GM19351 (cell line): ENCODE measurements around the gene PADI2.

ENCODE experiments used
- ATAC-seq: cut with Tn5 transposase; IDR thresholded peaks from one replicate; pipeline ENCODE4 v1.9.1; 2021; ENCODE audit warnings: mild to moderate bottlenecking, moderate library complexity; ENCODE audit not compliant: unreplicated experiment

Gene PADI2

DNA sequence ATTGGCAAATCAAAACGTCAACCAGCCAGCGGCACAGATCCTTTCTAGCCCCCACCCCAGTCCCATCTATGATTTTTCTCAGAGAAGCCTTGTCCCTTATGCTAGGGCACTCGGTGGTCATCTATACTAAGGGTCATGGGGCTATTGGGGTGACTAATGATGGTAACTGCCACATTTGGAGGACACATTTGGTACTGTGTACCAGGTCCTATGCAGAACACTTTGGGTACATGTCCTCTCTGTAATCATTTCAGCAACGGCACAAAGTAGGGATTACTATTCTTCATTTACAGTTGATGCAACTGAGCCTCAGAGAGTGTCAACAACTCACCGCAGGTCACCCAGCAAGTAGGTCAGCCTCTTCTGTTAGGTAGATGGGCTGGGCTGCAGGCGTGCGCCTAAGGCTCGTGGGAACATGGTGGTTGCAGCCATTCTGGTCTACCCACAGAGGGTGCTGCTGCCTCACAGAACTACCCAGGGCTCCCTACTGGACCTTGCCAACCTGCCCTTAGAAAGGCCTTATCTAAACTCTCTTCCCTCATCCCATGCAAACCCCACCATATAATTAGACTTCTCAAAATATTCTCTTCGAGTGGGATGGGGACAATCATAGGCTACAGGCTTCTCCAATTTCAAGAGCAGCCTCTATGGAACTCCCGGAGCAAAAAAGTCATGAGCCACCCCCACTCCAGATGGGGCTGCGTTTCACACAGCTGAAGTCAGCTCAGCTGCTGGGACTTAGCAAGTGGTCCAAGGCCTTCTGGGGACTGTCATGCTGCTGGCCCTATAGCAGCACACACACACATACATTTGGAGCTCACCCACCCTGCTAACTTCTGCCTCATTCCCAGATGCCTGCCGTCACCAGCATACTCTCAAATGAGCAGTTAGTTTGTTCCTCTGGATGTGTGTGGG is 59.6 kb downstream of the PADI2 start:
- peak; percentile 61 for ATAC-seq

DNA sequence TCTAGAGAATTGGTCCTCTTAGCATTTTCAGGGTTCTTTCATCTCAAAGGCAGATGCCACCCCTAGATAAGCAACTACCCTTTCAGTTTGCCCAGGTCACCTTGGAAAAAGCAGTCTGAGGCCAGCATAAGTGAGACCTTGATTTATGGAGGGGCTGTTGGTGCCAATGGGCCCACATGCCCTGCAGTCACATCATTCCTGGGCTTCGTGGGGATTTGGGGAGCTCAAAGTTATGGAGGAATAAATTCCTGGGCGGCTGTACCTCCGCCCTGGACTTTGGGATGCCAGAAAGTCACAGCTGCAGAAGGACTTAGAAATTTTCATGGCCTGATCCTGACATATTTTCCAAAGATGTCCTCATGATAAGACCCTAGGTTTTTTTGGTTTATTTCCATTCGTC is 62.7 kb downstream of the PADI2 start:
- ATAC-seq = no peak

DNA sequence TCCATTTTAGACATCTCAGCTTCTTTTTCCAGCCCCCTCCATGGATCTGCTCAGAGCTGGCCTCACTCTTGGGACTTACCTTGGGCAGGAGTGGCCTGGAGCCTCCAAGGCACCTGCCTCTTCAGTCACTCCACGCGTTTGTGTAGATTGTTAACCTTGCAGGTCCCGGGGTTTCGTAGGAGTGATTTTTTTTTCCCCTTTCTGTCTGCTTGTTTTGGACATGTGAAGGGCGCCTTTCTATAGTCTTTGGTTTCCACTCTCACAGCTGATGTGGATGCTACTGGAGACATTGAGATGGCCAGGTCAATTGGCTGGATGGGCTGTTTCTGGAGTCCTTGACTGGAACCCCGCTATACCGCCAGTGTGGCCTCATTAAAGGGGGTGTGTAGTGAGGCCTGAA is 63.5 kb downstream of the PADI2 start:
- ATAC-seq = no peak

DNA sequence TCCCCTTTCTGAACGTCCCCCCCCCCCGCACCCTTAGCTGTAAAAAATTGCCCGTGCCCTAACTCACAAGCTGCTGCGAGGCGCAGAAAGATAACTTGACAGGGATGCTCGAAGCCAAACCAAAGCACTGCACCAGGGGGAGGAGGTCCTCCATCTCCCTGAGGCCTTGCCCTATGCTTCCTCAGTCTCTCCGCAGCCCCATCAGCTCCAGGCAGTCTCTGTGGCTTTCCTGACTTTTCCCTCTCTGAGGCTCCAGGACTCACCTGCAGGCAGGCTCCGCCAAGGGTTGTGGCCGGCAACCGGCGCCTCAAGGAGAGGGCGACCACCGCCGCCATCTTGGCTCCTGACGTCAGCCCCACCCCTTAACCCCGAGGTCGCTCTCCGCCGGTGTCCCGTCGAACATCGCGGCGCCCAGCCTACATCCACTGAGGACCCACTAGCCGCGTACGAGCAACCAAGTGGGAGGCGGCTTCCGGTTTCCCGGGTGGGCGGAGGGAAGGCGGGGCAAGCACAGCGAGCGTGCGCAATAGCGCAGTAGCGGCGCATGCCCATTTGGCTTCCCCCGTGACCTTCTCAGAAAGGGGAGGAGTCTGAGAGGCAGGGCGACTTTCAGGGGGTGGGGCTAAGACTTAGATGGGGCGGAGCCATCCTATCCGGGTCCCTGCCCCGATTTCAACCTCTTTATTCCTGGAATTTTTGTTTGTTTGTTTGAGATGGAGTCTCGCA is 65.4 kb downstream of the PADI2 start, which contains the start of gene SDHB:
TSS of gene SDHB (minus strand) at position 348 of the 726 bp plus-strand sequence. CDS start at position 335, 13 bp downstream.
- peak; percentile 95 for ATAC-seq

DNA sequence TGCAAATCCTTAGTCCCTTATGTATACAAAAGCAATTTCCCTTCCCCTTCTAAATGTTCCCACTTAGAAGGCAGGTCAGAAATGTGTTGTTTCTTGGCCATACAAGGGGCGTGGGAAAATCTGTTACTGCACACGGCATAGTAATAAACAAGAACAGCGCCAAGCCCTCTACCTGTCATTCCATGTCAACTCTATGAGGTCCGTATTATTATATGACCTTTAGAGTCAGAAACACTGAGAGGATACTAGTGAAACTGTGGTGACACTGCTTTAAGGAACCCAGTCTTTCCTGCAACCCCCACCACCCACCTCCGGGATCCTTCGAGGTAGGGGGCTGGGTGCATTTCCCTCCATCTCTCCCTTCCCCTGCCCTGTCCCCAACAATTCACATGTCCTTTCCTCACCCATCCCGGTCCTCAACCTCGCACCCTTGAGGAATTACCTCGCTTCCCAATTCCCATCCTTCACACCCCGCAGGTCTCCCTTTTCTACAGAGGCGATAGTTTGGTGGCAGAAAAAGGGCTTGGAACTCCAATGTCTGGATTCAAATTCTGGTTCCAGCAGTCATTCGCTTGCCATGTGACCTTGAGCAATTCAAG is 66.1 kb downstream of the PADI2 start:
- ATAC-seq = no peak

DNA sequence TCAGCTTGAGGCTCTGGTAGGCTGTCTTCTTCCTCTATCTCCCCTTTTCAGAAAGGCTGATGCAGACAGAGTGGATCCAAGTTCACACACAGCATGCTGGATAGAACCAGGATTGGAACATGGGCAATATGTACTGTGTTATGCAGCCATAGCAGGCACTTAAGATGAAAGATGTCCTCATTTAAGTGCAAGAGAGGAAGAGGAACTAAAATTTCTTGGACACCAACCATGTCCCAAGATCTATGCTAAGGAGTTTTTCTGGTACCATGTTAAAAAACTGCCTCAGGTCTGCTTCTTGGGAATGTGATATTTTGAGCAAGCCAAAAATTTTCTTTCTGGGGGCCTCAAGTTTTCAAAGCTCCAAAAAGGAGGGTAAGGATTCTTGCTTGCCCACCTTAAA is 66.6 kb downstream of the PADI2 start:
- ATAC-seq = no peak

DNA sequence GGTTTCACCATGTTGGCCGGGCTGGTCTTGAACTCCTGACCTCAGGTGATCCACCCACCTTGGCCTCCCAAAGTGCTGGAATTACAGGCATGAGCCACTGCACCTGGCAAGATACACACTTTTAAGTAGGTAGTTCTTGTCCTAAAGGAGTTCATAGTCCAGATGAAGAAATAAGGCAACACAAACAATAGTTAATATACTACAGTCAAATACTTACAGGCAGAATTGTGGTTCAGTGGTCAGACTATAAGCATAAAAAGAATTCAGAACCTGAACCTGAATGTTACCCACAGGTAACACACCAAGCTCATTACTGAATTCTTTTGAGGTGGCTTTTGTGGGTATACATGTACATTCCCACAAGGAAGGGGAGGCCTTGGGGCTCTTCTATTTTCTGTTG is 67.2 kb downstream of the PADI2 start:
- no peak for ATAC-seq

DNA sequence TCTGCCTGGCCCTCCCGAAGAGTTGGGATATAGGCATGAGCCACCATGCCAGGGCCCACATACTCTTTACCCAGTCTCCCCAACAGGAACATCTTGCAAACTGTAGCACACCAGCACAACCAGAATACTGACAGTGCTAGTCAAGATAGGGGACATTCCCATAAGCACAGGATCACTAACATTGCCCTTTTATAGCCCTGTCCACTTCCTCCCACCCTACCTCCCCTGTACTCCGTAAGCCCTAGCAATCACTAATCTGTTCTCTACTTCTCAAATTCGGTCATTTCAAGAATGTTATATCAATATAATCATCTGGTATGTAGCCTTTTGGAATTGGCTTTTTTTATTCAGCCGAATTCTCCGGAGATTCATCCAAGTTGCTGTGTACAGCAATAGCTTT is 71.3 kb downstream of the PADI2 start:
- no peak for ATAC-seq

DNA sequence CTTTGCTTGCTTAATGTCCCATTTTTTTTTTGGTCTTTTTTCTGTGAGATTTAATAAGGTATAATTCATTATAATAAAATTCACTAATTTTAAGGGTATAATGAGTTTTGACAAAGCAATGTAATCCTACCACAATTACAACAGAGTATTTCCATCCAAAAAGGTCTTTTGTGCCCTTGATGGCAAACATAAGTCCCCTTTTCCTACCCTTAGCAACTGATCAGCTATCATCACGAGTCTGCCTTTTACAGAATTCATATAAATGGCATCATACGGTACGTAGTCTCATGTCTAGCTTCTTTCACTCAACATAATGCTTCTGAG is 73.0 kb downstream of the PADI2 start:
- no peak for ATAC-seq

DNA sequence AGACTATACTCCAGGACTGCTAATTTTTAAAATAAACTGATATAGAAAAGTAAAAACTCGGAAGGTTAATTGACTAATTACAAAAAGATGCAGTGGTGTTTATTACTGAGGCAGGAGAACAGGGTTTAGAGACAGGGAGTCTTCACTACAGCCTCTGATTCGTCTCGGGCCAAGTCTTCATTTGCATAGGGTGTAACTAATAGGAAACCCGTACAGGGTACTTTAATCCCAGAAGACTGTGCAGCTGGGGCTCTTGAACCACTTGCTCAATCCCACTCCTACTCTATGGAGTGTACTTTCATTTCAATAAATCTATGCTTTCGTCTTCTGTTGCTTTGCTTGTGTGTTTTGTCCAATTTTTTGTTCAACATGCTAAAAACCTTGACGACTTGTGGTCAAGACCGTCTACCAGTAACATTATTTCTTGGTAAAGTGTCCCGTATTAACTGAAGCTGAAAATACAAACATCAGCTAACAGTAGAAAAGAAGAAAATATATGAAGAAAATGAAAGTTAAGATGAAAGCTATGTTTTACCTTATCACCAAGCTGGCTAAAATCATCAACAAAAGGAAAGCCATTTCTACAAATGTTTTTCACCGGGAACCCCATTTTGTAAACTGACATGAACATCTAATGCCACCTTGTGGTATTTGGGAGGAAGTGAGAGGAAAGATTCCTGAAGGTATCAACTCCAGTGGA is 73.5 kb downstream of the PADI2 start:
- ATAC-seq = no peak

DNA sequence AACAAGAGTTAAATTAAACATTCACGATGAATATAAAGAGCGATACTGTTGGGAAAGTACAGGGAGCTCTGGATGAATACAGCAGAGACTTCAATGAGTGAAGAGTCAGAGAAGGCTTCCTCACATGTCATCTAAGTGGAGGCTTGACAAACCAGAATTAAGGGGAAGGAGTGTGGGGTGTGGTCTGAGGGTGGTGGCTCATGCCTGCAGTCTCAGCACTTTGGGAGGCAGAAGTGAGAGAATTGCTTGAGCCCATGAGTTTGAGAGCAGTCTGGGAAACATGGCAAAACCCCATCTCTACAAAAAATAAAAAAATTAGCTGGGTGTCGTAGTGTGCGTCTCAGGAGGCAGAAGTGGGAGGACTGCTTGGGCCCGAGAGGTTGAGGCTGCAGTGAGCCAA is 74.1 kb downstream of the PADI2 start:
- no peak for ATAC-seq

DNA sequence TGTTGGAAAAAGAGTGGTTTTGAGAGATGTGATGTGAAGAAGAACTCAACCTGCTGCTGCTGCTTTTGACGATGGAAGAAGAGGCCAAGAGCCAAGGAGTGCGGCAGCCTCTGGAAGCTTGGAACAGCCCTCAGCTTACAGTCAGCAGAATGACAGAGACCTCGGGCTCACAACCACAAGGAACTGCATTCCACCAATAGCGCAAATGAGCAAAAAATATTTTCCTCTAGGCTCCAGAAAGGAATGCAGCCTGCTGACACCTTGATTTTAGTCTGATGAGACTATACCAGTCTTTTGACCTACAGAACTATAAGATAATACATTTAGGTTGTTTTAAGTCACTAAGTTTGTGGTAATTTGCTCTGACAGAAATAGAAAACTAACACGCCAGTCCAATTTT is 75.6 kb downstream of the PADI2 start:
- no peak for ATAC-seq

DNA sequence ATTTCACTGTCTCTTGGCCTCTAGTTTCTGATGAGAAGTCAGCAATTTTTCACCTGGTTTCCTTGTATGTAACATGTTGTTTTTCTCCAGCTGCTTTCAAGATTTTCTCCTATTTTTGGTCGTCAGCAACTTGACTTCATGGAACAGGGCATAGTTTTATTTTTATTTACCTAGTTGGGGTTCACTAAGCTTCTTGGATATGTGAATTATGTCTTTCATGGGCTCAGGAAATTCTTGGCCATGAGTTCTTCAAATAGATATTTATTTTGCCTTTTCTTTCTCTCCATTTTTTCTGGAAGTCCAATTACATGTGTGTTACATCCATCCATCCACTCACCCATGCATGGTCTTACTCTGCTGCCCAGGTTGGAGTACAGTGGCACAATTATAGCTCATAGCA is 79.1 kb downstream of the PADI2 start:
- no peak for ATAC-seq

DNA sequence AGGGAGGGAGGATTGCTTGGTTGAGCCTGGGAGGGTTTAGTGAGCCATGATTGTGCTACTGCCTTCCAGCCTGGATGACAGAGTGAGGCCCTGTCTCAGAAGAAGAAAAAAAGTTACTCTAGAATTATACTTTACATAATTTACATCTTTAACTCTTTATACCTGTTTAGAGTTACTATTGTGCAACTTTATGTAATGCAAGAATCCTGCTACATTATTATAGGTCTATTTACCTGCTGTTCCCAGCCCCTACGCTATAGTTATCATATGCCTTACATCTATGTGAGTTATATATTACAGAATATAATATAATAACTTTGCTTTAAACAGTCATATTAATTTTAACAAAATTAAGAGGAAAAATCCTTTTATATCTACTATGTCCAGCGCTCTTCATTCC is 79.7 kb downstream of the PADI2 start:
- no peak for ATAC-seq

DNA sequence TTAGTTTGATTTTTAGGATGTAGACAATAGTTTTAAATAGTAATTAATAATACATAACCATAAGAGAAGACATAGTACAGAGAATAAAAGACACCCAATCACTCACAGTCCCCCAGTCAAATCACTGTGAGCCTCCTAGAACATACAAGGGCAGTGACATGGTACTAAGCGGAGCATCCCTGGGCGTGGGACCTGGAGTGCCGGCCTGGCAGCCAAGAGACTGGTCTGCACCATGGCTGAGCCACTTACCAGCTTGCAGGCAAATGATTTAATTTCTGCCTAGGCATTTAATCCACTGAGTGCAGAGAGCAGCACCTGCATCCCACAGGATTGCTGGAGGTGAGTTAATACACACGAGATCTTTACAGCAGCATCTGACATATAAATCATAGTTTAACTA is 85.8 kb downstream of the PADI2 start:
- no peak for ATAC-seq

DNA sequence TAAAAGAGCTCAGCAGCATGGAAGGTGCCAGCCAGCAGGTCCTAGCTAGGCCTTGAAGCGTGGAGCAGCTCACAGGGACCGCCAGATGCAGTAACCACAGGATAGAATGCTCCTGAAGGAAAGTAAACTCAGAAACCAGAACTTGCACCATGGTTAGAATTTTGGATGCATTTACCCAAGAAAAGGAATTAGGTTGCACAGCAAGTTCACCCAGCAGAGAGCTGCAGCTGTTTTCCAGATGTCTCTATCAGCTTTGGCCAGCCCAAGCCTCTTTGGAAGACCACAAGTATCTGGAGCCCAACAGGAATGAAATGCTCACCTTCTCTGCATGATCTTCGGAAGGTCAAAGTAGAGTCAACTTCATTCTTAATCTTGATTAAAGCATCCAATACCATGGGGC is 86.5 kb downstream of the PADI2 start:
- ATAC-seq = no peak

DNA sequence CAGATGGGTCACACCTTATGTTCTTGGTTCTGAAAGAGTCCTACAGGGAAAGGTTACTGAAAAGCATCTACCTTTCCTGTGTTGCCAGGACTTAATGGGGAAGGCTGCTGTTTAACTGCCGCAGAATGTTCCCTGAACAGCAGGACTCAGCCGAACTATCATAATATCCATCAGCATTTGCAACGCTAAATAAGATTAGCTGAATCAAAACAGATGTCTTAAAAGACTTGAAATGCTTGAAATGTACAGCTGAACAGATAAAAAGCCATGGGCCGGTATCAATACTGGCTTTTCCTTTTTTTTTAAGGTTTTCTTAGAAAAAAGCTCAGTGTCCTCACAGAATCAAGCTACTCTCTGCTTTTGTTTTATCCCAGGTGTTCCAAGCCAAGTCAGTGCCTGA is 87.8 kb downstream of the PADI2 start:
- ATAC-seq = no peak

DNA sequence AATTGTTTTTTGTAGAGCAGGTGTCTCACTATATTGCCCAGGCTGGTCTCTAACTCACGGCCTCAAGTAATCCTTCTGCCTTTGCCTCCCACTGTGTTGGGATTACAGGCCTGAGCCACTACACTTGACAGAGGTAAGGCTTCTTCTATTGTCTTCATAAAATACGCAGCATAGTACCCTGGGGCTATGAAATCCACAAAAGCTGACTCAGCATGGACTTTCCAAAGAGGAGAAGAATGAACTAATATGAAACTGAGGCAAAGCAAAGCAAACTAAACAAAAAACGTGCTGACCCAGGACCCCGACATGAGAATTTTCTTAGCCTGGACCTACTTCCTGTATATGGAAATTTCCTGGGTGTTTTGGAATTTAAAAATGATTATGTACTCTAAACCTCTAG is 89.0 kb downstream of the PADI2 start:
- no peak for ATAC-seq

DNA sequence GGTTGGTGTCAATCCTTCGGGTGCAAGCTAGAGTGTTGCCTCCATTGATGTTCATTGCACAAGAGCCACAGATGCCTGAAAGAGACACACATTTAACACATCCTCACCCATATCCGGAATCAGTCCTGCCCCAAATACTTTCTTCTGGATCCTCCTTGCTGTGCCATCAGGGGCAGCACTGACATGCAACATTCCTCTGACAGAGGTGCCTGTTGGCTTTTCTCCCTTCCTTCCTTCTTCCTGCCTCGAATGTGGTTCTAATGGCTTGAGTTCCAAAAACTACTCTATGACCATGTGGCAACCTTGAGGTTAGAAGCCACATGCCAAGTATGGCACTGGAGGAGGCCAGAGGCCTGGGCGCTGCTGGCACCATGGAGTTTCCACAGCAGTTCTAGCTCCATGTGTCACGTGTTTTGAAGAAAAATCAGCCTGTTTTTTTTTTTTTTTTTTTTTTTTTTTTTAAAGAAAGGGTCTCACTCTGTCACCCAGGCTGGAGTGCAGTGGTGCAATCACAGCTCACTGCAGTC is 90.5 kb downstream of the PADI2 start:
- ATAC-seq = no peak

DNA sequence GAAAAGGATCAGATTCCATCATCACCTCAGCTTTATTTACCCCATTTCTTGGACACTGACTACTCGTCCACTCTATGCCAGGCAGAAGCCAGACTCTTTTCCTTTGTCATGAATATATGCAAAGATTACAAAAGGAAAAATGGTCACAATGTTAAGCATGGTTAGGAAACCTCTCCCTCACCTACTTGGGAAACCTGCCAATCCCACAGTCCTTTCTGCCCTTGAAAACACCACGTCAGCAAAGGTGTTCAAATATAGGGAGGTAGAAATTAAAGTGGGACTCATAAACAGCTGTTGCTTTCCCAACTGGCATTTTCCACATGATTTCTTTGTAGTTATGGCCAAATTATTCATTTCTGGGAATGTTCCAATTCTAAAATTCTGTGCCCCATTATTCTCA is 91.4 kb downstream of the PADI2 start:
- ATAC-seq = no peak

DNA sequence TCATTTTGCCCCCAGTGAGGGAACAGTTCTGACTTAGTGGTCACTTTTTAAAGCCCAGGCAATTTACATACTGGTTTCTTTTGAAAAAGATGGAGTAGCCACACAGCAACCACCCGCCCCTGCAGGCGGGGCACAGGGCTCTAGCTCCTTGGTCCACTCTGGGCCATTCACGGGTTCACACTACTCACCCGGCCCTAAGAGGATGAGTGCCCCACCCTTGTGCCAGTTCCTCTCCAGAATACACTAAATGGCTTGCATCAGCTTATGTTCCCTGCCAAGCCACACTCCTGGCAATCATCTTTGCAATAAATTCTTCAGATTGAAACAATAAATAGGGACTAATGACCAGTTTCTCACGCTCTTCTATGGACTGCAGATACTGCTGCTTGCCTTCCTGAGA is 91.8 kb downstream of the PADI2 start:
- ATAC-seq = no peak
